Measurements from ENCODE around the gene DDT. TPM values are rescaled to one million over a fixed set of nuclear protein-coding genes. Genes with fewer than 3 reads are reported as not detected.

Gene DDT
- total RNA-seq, 6 experiments from 2014 or later = 96.1 to 120 (median 108) TPM

DNA sequence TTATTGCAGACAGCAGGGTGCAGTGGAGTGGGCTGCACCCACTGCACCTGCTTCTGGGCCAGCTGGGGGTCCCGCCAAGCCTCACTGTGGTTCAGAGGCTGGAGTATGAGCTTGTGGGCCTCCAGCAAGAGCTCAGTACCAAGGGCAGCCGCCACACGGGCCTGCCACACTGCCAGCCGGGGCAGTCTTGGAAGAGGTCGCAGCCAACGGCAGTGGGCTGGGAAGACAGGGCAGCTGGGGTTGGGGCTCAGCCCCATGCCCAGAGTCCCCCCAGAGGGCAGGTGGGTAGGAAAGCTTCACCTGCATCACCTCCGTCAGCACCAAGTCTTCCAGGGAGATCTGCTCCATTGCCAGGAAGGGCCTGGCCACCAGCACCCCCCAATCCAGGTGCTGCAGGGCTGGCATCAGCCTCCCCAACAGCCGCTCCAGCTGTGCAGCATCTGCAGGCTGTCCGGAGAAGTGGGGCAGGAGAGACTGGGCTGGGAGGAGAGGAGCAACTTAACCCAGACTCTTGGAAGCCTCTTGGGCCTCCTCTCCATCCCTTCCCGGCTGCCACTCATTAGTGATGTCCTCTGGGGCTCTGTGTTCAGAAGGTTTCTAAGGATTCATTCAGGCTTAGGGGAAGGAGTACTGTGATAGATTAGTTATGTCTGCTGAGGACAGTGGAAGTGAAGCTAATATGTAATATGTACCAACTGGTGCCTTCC, 32.1 kb upstream of the DDT start:
- H3K27me3 Mint-ChIP-seq (ENCODE audit: insufficient read depth) = peaks cover 26% of the 10 kb centered on the region
- no peaks in the 10 kb centered on the region for H3K9me3 Mint-ChIP-seq
- H3K36me3 Mint-ChIP-seq (ENCODE audit: low read depth) = no peaks in the 10 kb centered on the region
- no peak for DNase-seq
- H3K4me3 Mint-ChIP-seq = no peak overlapping the region
- no peak overlapping the region for H3K27ac Mint-ChIP-seq
- H3K4me1 Mint-ChIP-seq (ENCODE audit: low read depth) = 0 out of 2 replicates have a peak, but pooled peaks cover 6% of the 10 kb centered on the region
- TF ChIP-seq, protein P1, sequence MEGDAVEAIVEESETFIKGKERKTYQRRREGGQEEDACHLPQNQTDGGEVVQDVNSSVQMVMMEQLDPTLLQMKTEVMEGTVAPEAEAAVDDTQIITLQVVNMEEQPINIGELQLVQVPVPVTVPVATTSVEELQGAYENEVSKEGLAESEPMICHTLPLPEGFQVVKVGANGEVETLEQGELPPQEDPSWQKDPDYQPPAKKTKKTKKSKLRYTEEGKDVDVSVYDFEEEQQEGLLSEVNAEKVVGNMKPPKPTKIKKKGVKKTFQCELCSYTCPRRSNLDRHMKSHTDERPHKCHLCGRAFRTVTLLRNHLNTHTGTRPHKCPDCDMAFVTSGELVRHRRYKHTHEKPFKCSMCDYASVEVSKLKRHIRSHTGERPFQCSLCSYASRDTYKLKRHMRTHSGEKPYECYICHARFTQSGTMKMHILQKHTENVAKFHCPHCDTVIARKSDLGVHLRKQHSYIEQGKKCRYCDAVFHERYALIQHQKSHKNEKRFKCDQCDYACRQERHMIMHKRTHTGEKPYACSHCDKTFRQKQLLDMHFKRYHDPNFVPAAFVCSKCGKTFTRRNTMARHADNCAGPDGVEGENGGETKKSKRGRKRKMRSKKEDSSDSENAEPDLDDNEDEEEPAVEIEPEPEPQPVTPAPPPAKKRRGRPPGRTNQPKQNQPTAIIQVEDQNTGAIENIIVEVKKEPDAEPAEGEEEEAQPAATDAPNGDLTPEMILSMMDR (IDR thresholded peaks at IDR 0.05) = no peak

- H3K27me3 Mint-ChIP-seq (ENCODE audit: insufficient read depth) = peaks cover 26% of the 10 kb centered on the region
- H3K27ac Mint-ChIP-seq = no peak within 1 kb of the TSS
- TF ChIP-seq, protein P1 (IDR thresholded peaks at IDR 0.05) = no peak
- no peak for DNase-seq
- no peaks in the 10 kb centered on the region for H3K36me3 Mint-ChIP-seq (ENCODE audit: low read depth)
- no peaks in the 10 kb centered on the region for H3K9me3 Mint-ChIP-seq
- H3K4me1 Mint-ChIP-seq (ENCODE audit: low read depth) = no peaks in the 10 kb centered on the region
- H3K4me3 Mint-ChIP-seq = no peak within 1 kb of the TSS
Observed at GRCh38 chr22:24005201-24005600, 31.0 kb upstream of the DDT start, which contains the start of gene GSTT4. Gene GSTT4 (minus strand): TSS chr22:24005453. CDS start chr22:24005356, 97 bp downstream.

DNA sequence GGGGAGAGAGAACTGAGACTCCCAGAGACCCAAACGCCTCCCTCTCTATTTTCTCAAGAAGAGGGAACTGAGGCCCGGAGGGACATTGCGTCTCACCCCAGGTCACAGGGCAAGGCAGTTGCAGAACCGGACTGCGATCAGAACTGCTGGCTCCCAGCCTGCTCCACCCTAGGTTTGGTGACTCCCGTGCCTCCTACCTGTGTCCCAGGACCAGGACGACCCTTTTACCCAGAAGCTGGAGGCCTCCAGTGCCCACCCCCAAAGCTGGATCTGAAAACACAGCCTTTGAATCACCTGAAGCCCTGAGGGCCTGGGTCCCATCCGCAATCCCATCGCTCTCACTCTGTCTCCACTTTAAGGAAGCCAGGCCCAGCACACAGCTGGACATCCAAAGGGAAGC, 29.6 kb upstream of the DDT start:
- H3K4me1 Mint-ChIP-seq (ENCODE audit: low read depth) = no peaks in the 10 kb centered on the region
- H3K36me3 Mint-ChIP-seq (ENCODE audit: low read depth) = no peaks in the 10 kb centered on the region
- DNase-seq = no peak
- peaks cover 25% of the 10 kb centered on the region for H3K27me3 Mint-ChIP-seq (ENCODE audit: insufficient read depth)
- H3K9me3 Mint-ChIP-seq = no peaks in the 10 kb centered on the region
- H3K27ac Mint-ChIP-seq = no peak overlapping the region
- H3K4me3 Mint-ChIP-seq = no peak overlapping the region
- TF ChIP-seq, protein P1 (IDR thresholded peaks at IDR 0.05) = no peak

DNA sequence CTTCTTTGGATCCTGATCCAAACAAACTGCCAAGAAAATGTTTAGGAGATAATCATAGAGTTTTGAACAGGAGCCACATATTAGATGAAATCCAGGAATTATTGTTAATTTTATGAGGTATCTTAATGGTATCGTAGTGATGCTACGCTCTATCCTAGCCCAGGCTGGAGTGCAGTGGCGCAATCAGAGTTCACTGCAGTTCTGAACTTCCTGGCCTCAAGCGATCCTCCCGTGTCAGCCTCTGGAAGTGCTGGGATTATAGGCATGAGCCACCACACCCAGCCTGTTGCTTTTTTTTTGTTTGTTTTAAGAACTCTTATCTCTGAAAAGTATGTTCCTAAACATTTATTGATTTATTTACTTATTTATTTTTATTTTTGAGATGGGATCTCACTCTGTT, 28.6 kb upstream of the DDT start:
- TF ChIP-seq, protein P1 (IDR thresholded peaks at IDR 0.05) = no peak
- Mint-ChIP-seq H3K27me3 (ENCODE audit: insufficient read depth) (peaks cover 24% of the 10 kb centered on the region), H3K36me3 (ENCODE audit: low read depth) (no peaks in the 10 kb centered on the region), H3K4me3 (no peak overlapping the region), H3K9me3 (no peaks in the 10 kb centered on the region), H3K4me1 (ENCODE audit: low read depth) (no peaks in the 10 kb centered on the region), H3K27ac (no peak overlapping the region)
- DNase-seq = no peak

DNA sequence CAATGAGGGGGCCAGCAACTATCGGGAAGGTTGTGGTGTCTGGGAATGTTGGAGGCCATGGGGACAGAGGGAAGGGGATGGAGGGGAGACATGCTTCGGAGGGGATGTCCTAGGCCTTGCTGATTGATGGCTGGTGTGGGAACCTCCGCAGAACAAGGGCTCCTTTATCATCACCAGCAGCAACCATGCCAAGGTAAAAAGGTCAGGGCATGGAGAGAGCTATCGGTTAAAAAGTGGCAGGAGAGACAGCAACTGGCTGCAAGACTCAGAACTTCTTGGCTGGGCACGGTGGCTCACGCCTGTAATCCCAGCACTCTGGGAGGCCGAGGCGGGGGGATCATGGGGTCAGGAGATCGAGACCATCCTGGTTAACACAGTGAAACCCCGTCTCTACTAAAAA, 28.0 kb upstream of the DDT start:
- H3K27ac Mint-ChIP-seq = no peak overlapping the region
- H3K36me3 Mint-ChIP-seq (ENCODE audit: low read depth) = no peaks in the 10 kb centered on the region
- DNase-seq = no peak

More for the DNA sequence above, 28.0 kb upstream of the DDT start:
- Mint-ChIP-seq H3K4me3 (no peak overlapping the region), H3K9me3 (no peaks in the 10 kb centered on the region), H3K27me3 (ENCODE audit: insufficient read depth) (peaks cover 21% of the 10 kb centered on the region), H3K4me1 (ENCODE audit: low read depth) (no peaks in the 10 kb centered on the region)
- TF ChIP-seq, protein P1 (IDR thresholded peaks at IDR 0.05) = no peak
